ENCODE measurements around the gene TFDP2.
"Not testable (repeated sequence)": the region's sequence is repeated elsewhere in the genome, so short reads cannot be mapped to it uniquely, and the experiment has no call there.

TFDP2 gene

DNA sequence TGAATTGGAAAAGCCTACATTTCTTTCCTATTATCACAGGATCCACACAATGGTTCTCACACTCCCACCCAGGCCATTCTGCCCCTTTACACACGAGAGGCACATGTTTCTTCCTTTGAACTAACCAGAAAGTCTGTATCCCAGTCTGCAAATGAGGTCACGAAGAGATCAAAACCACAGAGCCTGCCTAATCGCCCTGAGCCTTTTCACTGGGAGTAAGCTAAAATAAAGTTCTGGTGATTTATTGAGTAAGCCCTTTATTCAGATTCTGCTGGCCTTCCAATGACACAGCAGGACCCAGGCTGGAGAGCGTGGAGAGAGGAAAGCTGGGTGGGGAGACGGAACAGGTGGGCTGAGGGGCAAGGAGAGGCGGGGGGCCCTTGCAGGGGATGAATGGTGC is 194.2 kb downstream of the TFDP2 start:
- no peak for DNase-seq

- no peak for DNase-seq
Observed at GRCh38 chr3:141952611-141953010, 196.7 kb downstream of the TFDP2 start.

DNA sequence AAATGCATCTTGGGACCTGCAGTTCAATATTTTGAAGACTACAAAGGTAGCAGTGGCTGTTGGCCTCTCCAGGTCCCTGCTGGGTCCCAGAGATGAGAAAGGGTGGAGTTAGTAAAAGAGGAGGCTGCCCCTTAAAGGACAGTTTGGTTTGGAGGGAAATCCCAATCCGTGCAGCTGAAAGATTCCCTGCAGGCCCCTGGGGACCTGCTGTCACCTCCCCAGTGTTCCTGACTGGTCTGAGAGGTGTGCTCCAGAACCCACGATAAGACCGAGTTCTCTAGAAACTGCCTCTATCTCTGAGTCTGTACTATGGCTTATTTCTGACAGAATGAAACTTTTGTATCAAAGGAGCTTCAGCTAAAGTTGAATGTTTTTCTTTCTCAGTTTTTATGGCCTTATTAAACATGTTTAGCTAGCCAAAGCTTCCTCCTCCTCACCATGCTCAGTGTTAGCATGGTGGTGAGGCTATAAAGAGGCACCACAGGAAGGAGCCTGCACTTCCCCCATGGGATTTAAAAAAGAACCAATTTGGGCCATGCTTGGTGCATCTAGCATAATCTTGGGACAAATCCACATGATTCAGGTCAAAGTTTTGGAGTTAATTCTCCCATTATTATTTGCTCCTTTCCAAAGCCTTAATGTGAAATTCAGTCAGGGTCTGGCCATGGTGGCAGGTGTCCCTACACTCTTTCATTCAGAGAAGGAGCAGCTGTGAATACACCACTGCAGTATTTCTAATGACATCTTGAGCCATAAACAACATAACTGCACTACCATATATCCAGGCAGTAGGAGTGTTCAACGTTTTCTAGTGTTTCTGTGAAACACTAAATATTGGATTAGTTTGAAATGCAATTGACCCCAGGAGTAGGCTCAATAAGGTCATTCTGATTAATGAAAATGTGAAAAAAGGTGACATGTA is 198.5 kb downstream of the TFDP2 start:
- no peak for DNase-seq

GRCh38 chr3:141949972-141950371 is 199.4 kb downstream of the TFDP2 start:
- no peak for DNase-seq

- no peak for DNase-seq
Observed at GRCh38 chr3:141949399-141949798, 199.9 kb downstream of the TFDP2 start.

DNA sequence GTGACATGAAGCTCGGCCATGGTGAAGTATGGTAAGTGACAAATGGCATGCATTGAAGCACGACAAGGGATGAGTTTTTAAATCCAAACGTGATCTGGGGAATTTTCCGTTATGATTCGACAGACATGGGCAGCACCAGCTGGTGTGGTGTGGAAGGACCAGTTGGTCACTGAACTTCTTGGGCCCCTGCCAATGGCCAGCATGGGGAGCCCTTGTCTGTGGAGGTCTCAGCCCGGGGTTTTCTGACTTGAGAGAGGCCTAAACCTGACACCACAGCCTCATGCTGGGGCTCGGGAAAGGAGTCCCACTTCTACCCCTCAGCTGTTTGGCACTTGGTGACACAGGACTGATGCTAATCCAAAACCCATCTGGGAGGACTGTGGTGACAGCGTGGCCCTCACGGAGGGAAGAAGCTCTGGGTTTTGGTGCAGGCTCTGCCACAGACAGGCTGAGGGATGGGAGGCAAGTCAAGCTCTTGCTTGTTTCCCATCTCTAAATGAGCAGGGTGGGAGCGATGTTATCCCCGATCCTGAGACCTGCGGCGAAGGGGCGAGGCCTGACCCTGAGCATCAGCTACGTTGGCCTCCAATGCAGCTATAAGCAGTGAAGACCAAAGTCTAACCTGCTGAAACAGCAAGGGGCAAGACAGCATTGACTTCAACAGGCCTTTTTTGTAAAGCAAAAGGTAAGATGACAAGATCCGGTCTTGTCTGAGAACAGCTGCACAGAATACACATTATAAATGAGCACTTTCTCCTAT is 203.4 kb downstream of the TFDP2 start:
- no peak for DNase-seq

DNA sequence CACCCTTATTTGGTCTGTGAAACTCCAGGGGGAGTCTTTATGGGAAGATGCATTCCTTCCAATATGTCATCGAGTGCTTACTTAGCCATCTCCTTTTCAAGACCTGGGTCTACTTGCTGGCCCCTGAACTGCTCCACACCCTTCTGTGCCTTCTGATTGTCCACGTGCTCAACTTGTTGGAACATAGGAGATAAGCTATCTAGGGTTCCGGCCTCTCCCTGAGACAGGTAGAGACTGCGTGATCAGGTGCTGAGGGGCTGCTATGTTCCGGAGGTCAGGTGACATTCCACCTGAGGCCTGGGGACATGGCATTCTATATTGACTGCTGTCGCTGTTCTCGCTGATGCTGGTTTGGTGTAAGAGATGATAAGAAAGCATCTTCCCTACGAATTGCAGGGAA is 207.3 kb downstream of the TFDP2 start:
- no peak for DNase-seq

DNA sequence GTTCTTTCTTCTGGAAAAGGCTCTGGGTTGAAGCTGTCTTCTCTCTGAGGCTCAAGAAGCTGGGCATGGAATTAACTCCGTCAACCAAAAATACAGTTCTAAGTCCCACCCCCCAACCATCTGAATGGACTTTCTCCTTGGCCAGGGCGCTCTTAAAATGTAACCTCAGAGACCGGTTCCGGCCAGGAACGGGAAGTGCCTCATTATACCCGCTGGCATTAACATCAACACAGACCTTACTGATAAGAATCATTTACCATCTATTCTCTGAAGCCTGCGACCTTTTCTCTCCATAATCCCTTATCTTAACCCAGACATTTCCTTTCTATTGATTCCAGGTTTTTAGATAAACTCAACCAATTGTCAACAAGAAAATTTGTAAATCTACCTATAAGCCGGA is 208.3 kb downstream of the TFDP2 start:
- no peak for DNase-seq

- no peak for DNase-seq
Observed at GRCh38 chr3:141940194-141940776, 209.1 kb downstream of the TFDP2 start.

DNA sequence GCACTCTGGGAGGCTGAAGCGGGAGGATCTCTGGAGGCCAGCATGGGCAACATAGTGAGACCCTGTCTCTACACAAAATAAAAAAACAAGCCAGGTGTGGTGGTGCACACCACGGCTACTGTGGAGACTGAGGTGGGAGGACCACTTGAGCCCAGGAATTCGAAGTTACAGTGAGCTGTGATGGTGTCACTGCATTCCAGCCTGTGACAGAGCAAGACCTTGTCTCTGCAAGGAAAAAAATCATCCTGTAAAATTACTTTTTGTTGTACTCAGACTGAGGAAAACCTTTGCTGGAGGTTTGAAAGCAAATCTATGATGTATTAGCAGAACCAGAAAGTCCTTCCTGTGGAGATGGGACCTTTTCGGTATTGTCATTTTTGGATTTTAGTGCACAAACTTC is 209.6 kb downstream of the TFDP2 start:
- DNase-seq = no peak

DNA sequence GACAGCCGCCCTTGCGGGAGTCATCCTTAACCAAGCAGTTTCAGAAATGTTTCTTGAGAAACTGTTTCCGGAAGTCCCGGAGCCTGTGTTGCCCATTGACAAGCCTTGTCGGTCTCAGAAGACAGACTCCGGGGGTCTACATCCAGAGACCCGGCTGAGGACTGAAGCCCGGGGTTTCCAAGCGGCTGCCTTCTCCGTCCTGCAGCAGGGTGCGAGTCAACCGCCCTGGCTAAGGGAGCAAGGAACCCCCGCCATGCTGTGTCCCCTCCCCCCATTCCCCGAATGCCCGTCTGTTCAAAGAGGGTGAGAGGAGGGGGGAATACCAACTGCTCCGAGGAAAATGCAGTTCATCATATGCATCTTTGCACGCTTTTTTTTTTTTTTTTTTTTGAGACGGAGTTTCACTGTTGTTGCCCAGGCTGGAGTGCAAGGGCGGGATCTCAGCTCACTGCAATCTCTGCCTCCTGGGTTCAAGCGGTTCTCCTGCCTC is 211.3 kb downstream of the TFDP2 start:
- no peak for DNase-seq

DNA sequence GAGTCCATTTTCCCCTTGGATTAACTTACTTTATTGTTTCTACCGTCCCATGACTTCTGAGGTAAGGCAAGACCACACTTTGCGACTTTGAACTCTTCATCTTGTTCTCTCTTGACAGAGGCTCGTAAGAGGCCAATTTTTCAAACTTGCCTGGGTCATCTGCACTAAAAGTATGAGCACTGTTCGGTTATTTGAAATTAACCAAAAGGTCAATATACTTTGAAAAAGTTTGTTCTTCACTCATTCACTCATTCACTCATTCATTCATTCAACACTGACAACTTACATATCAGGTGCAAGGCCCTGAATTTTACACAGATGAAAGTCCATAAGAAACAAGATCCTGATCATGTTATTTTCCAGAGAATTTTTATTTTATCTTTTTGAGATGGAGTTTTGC is 215.0 kb downstream of the TFDP2 start:
- no peak for DNase-seq

- no peak for DNase-seq
Observed at GRCh38 chr3:141933421-141934300, 215.7 kb downstream of the TFDP2 start.

- no peak for DNase-seq
Observed at GRCh38 chr3:141930801-141931200, 218.5 kb downstream of the TFDP2 start.

DNA sequence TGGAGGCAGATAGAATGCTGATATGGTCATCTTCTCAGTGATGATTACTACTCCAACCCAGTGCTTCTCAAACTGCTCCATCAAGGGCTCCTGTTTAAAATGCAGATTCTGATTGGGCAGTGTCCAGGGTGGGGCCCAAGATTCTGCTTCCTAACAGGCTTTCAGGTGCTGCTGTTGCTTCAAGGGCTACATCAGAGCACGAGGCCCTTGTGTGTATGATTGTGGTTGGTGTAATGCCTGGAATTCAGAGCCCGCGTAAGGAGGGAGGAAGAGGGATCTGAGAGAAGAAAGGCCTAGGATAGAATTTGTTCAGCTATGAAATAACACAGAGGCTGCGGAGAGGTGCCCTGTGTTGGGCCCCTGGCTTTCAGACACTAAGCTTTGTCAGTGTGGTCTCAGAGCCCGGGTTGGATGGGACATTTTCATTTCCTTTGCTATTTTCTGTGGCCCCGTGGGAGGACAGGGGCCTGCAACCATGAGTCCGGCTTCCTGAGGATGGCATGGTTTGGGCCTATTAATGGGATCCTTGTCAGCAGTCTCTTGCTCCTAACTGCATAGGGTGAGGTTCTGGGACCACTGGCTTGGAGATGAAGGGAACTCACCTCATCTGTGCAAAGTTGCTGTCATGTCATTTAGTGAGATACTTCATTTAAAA is 219.9 kb downstream of the TFDP2 start:
- no peak for DNase-seq

- DNase-seq = no peak
Observed at GRCh38 chr3:141928631-141929270, 220.6 kb downstream of the TFDP2 start.

GRCh38 chr3:141926929-141927328 is 222.4 kb downstream of the TFDP2 start:
- no peak for DNase-seq

GRCh38 chr3:141925677-141926076 is 223.7 kb downstream of the TFDP2 start:
- not testable (repeated sequence) for DNase-seq

GRCh38 chr3:141921316-141921715 is 228.0 kb downstream of the TFDP2 start:
- DNase-seq = no peak

- no peak for DNase-seq
Observed at GRCh38 chr3:141920701-141921100, 228.6 kb downstream of the TFDP2 start.

- DNase-seq = no peak
Observed at GRCh38 chr3:141915766-141916165, 233.6 kb downstream of the TFDP2 start.

Measured in CD4-positive, alpha-beta T cell treated with Interleukin-12 subunit alpha and Interleukin-12 subunit beta, for 1 hour (primary cell).